HG02610 (cell line): Measurements from ENCODE around the gene TNF.
A peak's percentile ranks its signal among the peaks of the same experiment; 100 is the strongest.

Experiments used
- ATAC-seq: cut with Tn5 transposase; IDR thresholded peaks from one replicate; pipeline ENCODE4 v1.9.1; 2021; ENCODE audit warnings: mild to moderate bottlenecking, moderate library complexity; ENCODE audit not compliant: unreplicated experiment

TNF gene

GRCh38 chr6:31572041-31572911 is 3.1 kb upstream of the TNF start, which contains the start of gene LTA:
TSS of gene LTA (plus strand) at chr6:31572289. CDS start at chr6:31572743, 454 bp downstream.
- no peak for ATAC-seq

- ATAC-seq = no peak
Observed at GRCh38 chr6:31573239-31574105, 1.9 kb upstream of the TNF start.

- no peak for ATAC-seq
Observed at GRCh38 chr6:31574106-31575061, 981 bp upstream of the TNF start.

GRCh38 chr6:31575952-31576685 is 754 bp downstream of the TNF start:
- ATAC-seq = no peak

GRCh38 chr6:31576897-31577578 is 1.7 kb downstream of the TNF start:
- ATAC-seq = no peak

- ATAC-seq = no peak
Observed at GRCh38 chr6:31577579-31577966, 2.2 kb downstream of the TNF start.

- ATAC-seq = no peak
Observed at GRCh38 chr6:31578184-31579118, 3.1 kb downstream of the TNF start.

GRCh38 chr6:31579119-31579505 is 3.7 kb downstream of the TNF start:
- no peak for ATAC-seq

GRCh38 chr6:31579546-31580437 is 4.4 kb downstream of the TNF start:
- ATAC-seq = no peak

- no peak for ATAC-seq
Observed at GRCh38 chr6:31580438-31580740, 5.0 kb downstream of the TNF start.

- ATAC-seq = peak; percentile 57
Observed at GRCh38 chr6:31580807-31581433, 5.6 kb downstream of the TNF start.

GRCh38 chr6:31581434-31582229 is 6.3 kb downstream of the TNF start:
- ATAC-seq = no peak

GRCh38 chr6:31582230-31582643 is 6.9 kb downstream of the TNF start, which contains the start of gene LTB:
TSS of gene LTB (minus strand) at chr6:31582424. CDS start at chr6:31582417, 7 bp downstream.
- no peak for ATAC-seq

GRCh38 chr6:31585491-31585890 is 10.1 kb downstream of the TNF start:
- no peak for ATAC-seq

- ATAC-seq = no peak
Observed at GRCh38 chr6:31586008-31586407, 10.6 kb downstream of the TNF start, which contains the start of gene LST1. TSS of gene LST1 (plus strand) at chr6:31586277. CDS start at chr6:31587300, 1,023 bp downstream.
